ENCODE measurements around the gene MFF.

- TF ChIP-seq CTCF (IDR thresholded peaks at IDR 0.05) = no peak
- TF ChIP-seq EP300 (IDR thresholded peaks at IDR 0.05) = no peak
These were observed 54.0 kb downstream of the MFF start, which contains the start of gene TM4SF20 for GRCh38 chr2:227379095-227379494.
